Panc1 (cell line): ENCODE data around the gene IGFLR1.

Experiments used
- CTCF ChIP-seq: fragments of 450-650 bp; IDR thresholded peaks from 2 replicates; pipeline ENCODE4 v1.5.1; 2017; ENCODE audit warnings: mild to moderate bottlenecking
- POLR2AphosphoS5 ChIP-seq: IDR thresholded peaks from 2 replicates; pipeline ENCODE4 v1.6.1; 2012; ENCODE audit warnings: mild to moderate bottlenecking, low read depth, low read length, moderate library complexity
- REST ChIP-seq, 2 experiments: IDR thresholded peaks; 2 replicates each; pipeline ENCODE4 v1.6.1; 2011 to 2012; ENCODE audit warnings: low read depth in 2 of 2, control low read depth in 1 of 2, low read length in 1 of 2, mild to moderate bottlenecking in 1 of 2, moderate library complexity in 1 of 2; ENCODE audit not compliant: insufficient read depth in 1 of 2
- SIN3A ChIP-seq: IDR thresholded peaks from 2 replicates; pipeline ENCODE4 v1.6.1; 2012; ENCODE audit warnings: low read depth, mild to moderate bottlenecking, low read length, moderate library complexity, borderline replicate concordance; ENCODE audit not compliant: insufficient read depth
- TCF7L2 ChIP-seq: IDR thresholded peaks from 2 replicates; pipeline ENCODE4 v1.6.1; 2011; ENCODE audit warnings: mild to moderate bottlenecking, low read depth, low read length, inconsistent platforms

GRCh38 chr19:35729021-35729420, 13.2 kb downstream of the IGFLR1 start:
- TF ChIP-seq REST (IDR thresholded peaks at IDR 0.05; ENCODE audit: insufficient read depth in 1 of 2, low read depth in 2 of 2, low read length in 1 of 2): no peak
- no peak for TF ChIP-seq POLR2AphosphoS5
- TF ChIP-seq CTCF: no peak
- TF ChIP-seq TCF7L2: no peak
- no peak for TF ChIP-seq SIN3A
